T-helper 2 cell treated with Interferon-gamma antibody and Interleukin-4, amounts not matched to agents 5 μg/mL and 100 μg/mL, for 36 hours (primary cell): ENCODE results near the gene SLC25A11.

Source experiments
- DNase-seq: peaks from one replicate; pipeline ENCODE4 v3.0.0; 2021; ENCODE audit warnings: low spot score
- H3K27ac Mint-ChIP-seq: one replicate; pipeline ENCODE4 v1.8.0; 2021; ENCODE audit warnings: mild to moderate bottlenecking, mixed read lengths
- H3K27me3 Mint-ChIP-seq: one replicate; pipeline ENCODE4 v1.8.0; 2021; ENCODE audit warnings: low read depth, mixed read lengths
- H3K36me3 Mint-ChIP-seq: one replicate; pipeline ENCODE4 v1.8.0; 2021; ENCODE audit warnings: low read depth, mixed read lengths
- H3K4me1 Mint-ChIP-seq: one replicate; pipeline ENCODE4 v1.8.0; 2021; ENCODE audit warnings: low read depth, mixed read lengths
- H3K4me3 Mint-ChIP-seq: one replicate; pipeline ENCODE4 v1.8.0; 2022; ENCODE audit warnings: mild to moderate bottlenecking, moderate library complexity, mixed read lengths
- H3K9me3 Mint-ChIP-seq: one replicate; pipeline ENCODE4 v1.8.0; 2021; ENCODE audit warnings: mixed read lengths

The SLC25A11 gene

GRCh38 chr17:4970273-4970672 lies 30.4 kb upstream of the SLC25A11 start:
- Mint-ChIP-seq H3K36me3 (peaks cover 47% of the 10 kb centered on the region), H3K9me3 (no peaks in the 10 kb centered on the region), H3K4me3 (peak overlapping the region; percentile 23), H3K27ac (peak overlapping the region; percentile 67), H3K27me3 (no peaks in the 10 kb centered on the region), H3K4me1 (peaks cover 6% of the 10 kb centered on the region)
- no peak for DNase-seq

- Mint-ChIP-seq H3K27me3 (no peaks in the 10 kb centered on the region), H3K27ac (no peak overlapping the region), H3K4me1 (peaks cover 6% of the 10 kb centered on the region), H3K4me3 (no peak overlapping the region), H3K36me3 (peaks cover 43% of the 10 kb centered on the region), H3K9me3 (no peaks in the 10 kb centered on the region)
- DNase-seq: peak; percentile 69
Observed at GRCh38 chr17:4969551-4970173, 29.8 kb upstream of the SLC25A11 start.

- H3K4me3 Mint-ChIP-seq: no peak overlapping the region
- peaks cover 38% of the 10 kb centered on the region for H3K36me3 Mint-ChIP-seq
- no peaks in the 10 kb centered on the region for H3K27me3 Mint-ChIP-seq
- peak; percentile 72 for DNase-seq
- H3K4me1 Mint-ChIP-seq: peaks cover 6% of the 10 kb centered on the region
- no peaks in the 10 kb centered on the region for H3K9me3 Mint-ChIP-seq
- no peak overlapping the region for H3K27ac Mint-ChIP-seq
Observed at GRCh38 chr17:4969047-4969550, 29.3 kb upstream of the SLC25A11 start.

- no peak for DNase-seq
- Mint-ChIP-seq H3K27me3 (no peaks in the 10 kb centered on the region), H3K4me3 (no peak overlapping the region), H3K27ac (no peak overlapping the region), H3K4me1 (peaks cover 6% of the 10 kb centered on the region), H3K36me3 (peaks cover 34% of the 10 kb centered on the region), H3K9me3 (no peaks in the 10 kb centered on the region)
Observed at GRCh38 chr17:4968486-4969046, 28.7 kb upstream of the SLC25A11 start.

DNA sequence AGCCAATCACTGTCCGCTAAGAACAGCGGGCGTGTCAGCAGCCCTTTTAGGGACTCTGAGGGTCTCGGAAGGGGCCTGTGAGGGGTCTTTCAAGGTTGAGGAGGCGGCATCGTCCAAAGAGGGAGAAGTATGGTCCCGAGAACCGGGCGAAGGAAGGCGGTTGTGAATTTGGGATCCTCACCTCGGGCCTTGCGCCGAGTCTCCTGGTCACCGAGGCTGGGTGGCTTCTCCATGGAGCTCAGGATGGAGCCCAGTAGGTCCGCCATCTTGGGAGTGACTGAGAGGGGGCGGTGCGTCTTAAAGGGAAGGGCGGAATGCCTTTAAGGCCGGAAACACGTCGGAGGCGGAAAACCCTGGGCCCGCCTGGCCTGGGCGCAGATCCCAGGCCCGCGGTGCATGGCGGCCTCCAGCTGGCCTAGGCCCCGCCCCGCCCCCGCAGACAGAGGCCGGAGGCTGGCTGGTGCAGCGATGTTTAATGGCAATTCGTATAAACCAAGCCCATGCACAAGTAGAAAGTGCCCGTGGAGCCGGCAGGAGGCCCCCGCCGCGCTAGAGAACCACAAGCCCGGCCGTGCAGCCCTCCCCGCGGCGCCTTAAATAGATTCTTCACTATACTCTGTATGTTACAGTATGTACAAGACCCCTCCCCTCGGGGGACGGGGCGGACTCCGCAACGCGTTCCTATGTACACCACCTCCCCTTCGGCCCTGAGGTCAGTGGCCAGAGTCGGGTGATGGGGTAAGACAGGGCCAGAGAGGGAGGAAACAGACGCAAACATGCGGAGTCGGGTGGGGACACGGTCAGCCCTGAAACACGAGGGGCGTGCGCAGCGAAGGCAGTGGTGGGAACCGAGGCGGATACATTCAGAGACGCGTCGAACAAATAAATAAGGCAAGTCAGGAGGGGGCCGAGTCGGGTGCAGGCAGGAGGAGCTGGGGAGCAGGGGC lies 28.0 kb upstream of the SLC25A11 start, which contains the start of gene SPAG7:
Gene SPAG7 (minus strand): TSS at position 279 of the 947 bp plus-strand sequence. CDS start 13 bp downstream, at position 266.
- peaks cover 6% of the 10 kb centered on the region for H3K4me1 Mint-ChIP-seq
- peak; percentile 94 for DNase-seq
- H3K27ac Mint-ChIP-seq: no peak within 1 kb of the TSS
- H3K4me3 Mint-ChIP-seq: no peak within 1 kb of the TSS
- no peaks in the 10 kb centered on the region for H3K27me3 Mint-ChIP-seq
- H3K36me3 Mint-ChIP-seq: peaks cover 30% of the 10 kb centered on the region
- H3K9me3 Mint-ChIP-seq: no peaks in the 10 kb centered on the region

- peaks cover 6% of the 10 kb centered on the region for H3K4me1 Mint-ChIP-seq
- H3K27ac Mint-ChIP-seq: no peak overlapping the region
- no peaks in the 10 kb centered on the region for H3K27me3 Mint-ChIP-seq
- DNase-seq: peak; percentile 95
- H3K4me3 Mint-ChIP-seq: no peak overlapping the region
- no peaks in the 10 kb centered on the region for H3K9me3 Mint-ChIP-seq
- peaks cover 22% of the 10 kb centered on the region for H3K36me3 Mint-ChIP-seq
Observed at GRCh38 chr17:4966844-4967538, 27.1 kb upstream of the SLC25A11 start.

DNA sequence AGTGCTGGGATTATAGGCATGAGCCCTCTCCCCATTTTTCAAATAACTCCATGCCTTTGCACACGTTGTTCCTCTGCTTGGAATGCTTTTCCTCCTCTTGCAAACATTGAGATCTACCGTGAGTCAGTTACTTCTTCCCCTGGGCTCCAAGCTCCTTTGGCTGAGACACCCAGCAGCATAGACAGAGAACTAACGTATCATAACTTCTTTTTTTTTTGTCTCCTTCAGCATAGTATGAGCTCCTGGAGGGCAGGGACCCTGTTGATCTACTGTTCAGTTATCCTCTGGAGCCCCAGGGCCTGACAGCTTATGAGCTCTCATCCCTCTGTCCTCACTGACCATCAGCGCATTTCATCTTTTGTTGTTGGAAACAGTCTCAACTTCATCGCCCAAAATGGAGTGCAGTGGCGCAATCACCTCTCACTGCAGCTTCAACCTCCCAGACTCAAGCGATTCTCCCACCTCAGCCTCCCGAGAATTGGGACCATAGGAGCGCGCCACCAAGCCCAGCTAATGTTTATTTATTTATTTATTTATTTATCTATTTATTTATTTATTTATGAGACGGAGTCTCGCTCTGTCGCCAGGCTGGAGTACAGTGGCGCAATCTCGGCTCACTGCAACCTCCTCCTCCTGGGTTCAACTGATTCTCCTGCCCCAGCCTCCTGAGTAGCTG lies 25.6 kb upstream of the SLC25A11 start:
- DNase-seq: no peak
- H3K27me3 Mint-ChIP-seq: no peaks in the 10 kb centered on the region
- peaks cover 17% of the 10 kb centered on the region for H3K36me3 Mint-ChIP-seq
- peak overlapping the region; percentile 35 for H3K4me3 Mint-ChIP-seq
- no peaks in the 10 kb centered on the region for H3K9me3 Mint-ChIP-seq
- peaks cover 5% of the 10 kb centered on the region for H3K4me1 Mint-ChIP-seq
- H3K27ac Mint-ChIP-seq: no peak overlapping the region

GRCh38 chr17:4960279-4960922 lies 20.6 kb upstream of the SLC25A11 start:
- Mint-ChIP-seq H3K27me3 (no peaks in the 10 kb centered on the region), H3K4me1 (peaks cover 5% of the 10 kb centered on the region), H3K9me3 (no peaks in the 10 kb centered on the region), H3K4me3 (no peak overlapping the region), H3K27ac (no peak overlapping the region), H3K36me3 (peaks cover 13% of the 10 kb centered on the region)
- DNase-seq: no peak

GRCh38 chr17:4959261-4959965 lies 19.6 kb upstream of the SLC25A11 start:
- no peak overlapping the region for H3K27ac Mint-ChIP-seq

GRCh38 chr17:4958102-4958501 lies 18.3 kb upstream of the SLC25A11 start:
- Mint-ChIP-seq H3K9me3 (no peaks in the 10 kb centered on the region), H3K27ac (no peak overlapping the region), H3K4me1 (peaks cover 6% of the 10 kb centered on the region), H3K4me3 (no peak overlapping the region), H3K27me3 (no peaks in the 10 kb centered on the region), H3K36me3 (peaks cover 11% of the 10 kb centered on the region)
- no peak for DNase-seq

More at GRCh38 chr17:4959261-4959965, 19.6 kb upstream of the SLC25A11 start:
- H3K9me3 Mint-ChIP-seq: no peaks in the 10 kb centered on the region
- peaks cover 11% of the 10 kb centered on the region for H3K36me3 Mint-ChIP-seq
- peaks cover 5% of the 10 kb centered on the region for H3K4me1 Mint-ChIP-seq
- H3K4me3 Mint-ChIP-seq: no peak overlapping the region
- DNase-seq: no peak
- no peaks in the 10 kb centered on the region for H3K27me3 Mint-ChIP-seq

DNA sequence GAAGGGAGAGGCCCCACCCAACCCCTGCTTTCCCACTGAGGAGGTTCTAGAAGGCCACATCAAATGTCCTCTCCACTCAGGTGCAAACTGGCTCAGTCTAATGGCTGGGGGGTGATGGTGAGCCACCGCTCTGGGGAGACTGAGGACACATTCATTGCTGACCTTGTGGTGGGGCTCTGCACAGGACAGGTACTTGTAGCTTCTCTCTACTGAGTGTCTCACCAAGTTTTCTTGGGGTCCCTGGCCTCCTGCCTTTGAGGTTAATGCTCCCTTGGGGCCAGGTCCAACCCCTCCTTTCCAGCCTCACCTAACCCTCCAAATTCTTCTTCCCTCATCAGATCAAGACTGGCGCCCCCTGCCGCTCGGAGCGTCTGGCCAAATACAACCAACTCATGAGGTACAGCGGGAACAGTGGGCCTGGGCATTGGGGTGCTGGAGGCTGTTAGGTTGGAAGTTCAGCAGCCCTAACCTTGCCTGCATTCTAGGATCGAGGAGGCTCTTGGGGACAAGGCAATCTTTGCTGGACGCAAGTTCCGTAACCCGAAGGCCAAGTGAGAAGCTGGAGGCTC lies 16.7 kb upstream of the SLC25A11 start:
- Mint-ChIP-seq H3K27me3 (no peaks in the 10 kb centered on the region), H3K9me3 (no peaks in the 10 kb centered on the region), H3K4me3 (no peak overlapping the region), H3K36me3 (peaks cover 10% of the 10 kb centered on the region), H3K27ac (no peak overlapping the region), H3K4me1 (peaks cover 8% of the 10 kb centered on the region)
- DNase-seq: no peak

DNA sequence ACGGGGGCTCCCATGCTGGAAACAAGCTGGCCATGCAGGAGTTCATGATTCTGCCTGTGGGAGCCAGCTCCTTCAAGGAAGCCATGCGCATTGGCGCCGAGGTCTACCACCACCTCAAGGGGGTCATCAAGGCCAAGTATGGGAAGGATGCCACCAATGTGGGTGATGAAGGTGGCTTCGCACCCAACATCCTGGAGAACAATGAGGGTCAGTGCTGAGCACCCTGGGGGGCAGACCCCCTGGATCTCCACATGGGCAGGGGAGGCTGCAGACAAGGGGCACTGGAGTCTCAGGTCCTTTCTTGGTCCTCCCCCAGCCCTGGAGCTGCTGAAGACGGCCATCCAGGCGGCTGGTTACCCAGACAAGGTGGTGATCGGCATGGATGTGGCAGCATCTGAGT lies 15.2 kb upstream of the SLC25A11 start:
- Mint-ChIP-seq H3K27ac (no peak overlapping the region), H3K27me3 (no peaks in the 10 kb centered on the region), H3K4me1 (peaks cover 17% of the 10 kb centered on the region), H3K4me3 (no peak overlapping the region), H3K36me3 (peaks cover 8% of the 10 kb centered on the region), H3K9me3 (no peaks in the 10 kb centered on the region)
- no peak for DNase-seq
